Activated naive CD8-positive, alpha-beta T cell (primary cell): Measurements from ENCODE around the gene PAQR4.
A peak's percentile ranks its signal among the peaks of the same experiment; 100 is the strongest.

Experiments used
- H3K27ac Mint-ChIP-seq: one replicate; pipeline ENCODE4 v1.8.0; 2021; ENCODE audit warnings: mixed read lengths
- H3K27me3 Mint-ChIP-seq: one replicate; pipeline ENCODE4 v1.8.0; 2021; ENCODE audit warnings: mixed read lengths
- H3K36me3 Mint-ChIP-seq: one replicate; pipeline ENCODE4 v1.8.0; 2021; ENCODE audit warnings: mixed read lengths
- H3K4me1 Mint-ChIP-seq: one replicate; pipeline ENCODE4 v1.8.0; 2021; ENCODE audit warnings: low read depth, mixed read lengths
- H3K4me3 Mint-ChIP-seq: one replicate; pipeline ENCODE4 v1.8.0; 2021; ENCODE audit warnings: mild to moderate bottlenecking, mixed read lengths
- H3K9me3 Mint-ChIP-seq: one replicate; pipeline ENCODE4 v1.8.0; 2021; ENCODE audit warnings: low read depth, mixed read lengths

PAQR4 gene

DNA sequence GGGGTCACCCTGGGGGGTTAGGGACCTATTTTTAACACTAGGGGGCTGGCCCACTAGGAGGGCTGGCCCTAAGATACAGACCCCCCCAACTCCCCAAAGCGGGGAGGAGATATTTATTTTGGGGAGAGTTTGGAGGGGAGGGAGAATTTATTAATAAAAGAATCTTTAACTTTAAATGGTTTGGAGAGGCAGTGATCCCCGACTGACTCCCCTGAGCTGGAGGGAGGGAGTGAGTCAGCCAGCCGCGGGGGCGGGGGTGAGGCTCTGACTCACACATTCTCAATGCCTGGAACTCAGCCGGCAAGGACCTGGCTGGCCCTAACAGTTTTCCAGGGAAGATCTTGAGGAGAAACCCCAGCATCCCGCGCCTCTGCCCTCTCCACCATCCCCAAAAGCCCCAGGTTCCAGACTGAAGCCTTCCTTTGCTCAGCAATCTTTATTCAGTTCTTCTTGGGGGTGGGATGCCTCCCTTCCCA is 53.1 kb downstream of the PAQR4 start:
- Mint-ChIP-seq H3K9me3 (no peaks in the 10 kb centered on the region), H3K36me3 (no peaks in the 10 kb centered on the region), H3K4me3 (peak overlapping the region; percentile 87), H3K27me3 (no peaks in the 10 kb centered on the region), H3K4me1 (peaks cover 45% of the 10 kb centered on the region), H3K27ac (peak overlapping the region; percentile 96)

DNA sequence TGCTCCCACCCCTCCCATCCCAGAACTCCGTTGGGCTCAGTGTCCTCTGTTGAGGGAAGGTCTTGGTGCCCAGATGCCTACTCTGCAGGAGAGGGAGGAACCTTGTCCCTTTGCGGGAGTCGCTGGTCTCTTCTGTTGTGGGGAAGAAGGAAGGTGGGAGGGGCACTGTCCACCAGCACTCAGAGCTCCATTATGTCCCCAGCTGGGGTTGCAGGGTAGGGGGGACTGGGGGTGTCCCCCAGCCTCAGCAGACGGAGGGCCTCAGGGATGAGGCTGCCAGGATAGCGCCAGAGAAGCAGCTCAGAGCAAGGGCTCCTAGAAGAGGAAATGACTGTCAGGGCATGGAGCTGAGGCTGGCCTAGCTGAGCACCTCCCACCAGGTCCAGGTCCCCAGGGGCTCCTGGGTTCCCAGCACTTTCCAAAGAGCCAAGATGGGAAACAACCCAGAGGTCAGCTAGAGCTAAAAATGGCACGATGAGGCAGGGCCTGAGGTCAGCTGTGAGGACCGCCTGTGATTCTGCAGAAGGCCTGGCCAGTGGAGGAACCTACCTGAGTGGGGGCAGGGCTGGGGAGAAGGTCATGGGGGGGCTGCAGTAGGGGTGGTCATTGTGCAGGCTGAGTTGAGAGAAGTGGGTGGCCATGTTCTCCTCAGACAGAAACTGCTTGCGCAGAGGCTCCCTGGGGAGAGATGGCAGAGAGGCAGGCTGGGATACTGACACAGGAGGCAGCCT is 53.7 kb downstream of the PAQR4 start:
- peak overlapping the region; percentile 87 for H3K4me3 Mint-ChIP-seq
- no peaks in the 10 kb centered on the region for H3K9me3 Mint-ChIP-seq
- H3K4me1 Mint-ChIP-seq: peaks cover 45% of the 10 kb centered on the region
- H3K27ac Mint-ChIP-seq: peak overlapping the region; percentile 96
- H3K36me3 Mint-ChIP-seq: no peaks in the 10 kb centered on the region
- no peaks in the 10 kb centered on the region for H3K27me3 Mint-ChIP-seq
